ENCODE results near the gene SMARCA5.
"Not testable (repeated sequence)": the region's sequence is repeated elsewhere in the genome, so short reads cannot be mapped to it uniquely, and the experiment has no call there.

SMARCA5 gene

GRCh38 chr4:143514169-143514495, 630 bp downstream of the SMARCA5 start:
- no peak for DNase-seq (ENCODE audit: extremely low read depth, low read depth)
- TF ChIP-seq CTCF (IDR thresholded peaks at IDR 0.05; ENCODE audit: low read depth, low read length), result no peak

- no peak for TF ChIP-seq CTCF (IDR thresholded peaks at IDR 0.05; ENCODE audit: low read depth, low read length)
- DNase-seq (ENCODE audit: extremely low read depth, low read depth), result no peak
Observed at GRCh38 chr4:143514497-143514896, 995 bp downstream of the SMARCA5 start.

GRCh38 chr4:143514901-143515300, 1.4 kb downstream of the SMARCA5 start:
- no peak for TF ChIP-seq CTCF (IDR thresholded peaks at IDR 0.05; ENCODE audit: low read depth, low read length)
- no peak for DNase-seq (ENCODE audit: extremely low read depth, low read depth)

- no peak for DNase-seq (ENCODE audit: extremely low read depth, low read depth)
- TF ChIP-seq CTCF (IDR thresholded peaks at IDR 0.05; ENCODE audit: low read depth, low read length), result no peak
Observed at GRCh38 chr4:143515905-143516304, 2.4 kb downstream of the SMARCA5 start.

- TF ChIP-seq CTCF (IDR thresholded peaks at IDR 0.05; ENCODE audit: low read depth, low read length), result no peak
- no peak for DNase-seq (ENCODE audit: extremely low read depth, low read depth)
Observed at GRCh38 chr4:143517764-143518163, 4.3 kb downstream of the SMARCA5 start.

- TF ChIP-seq CTCF (IDR thresholded peaks at IDR 0.05; ENCODE audit: low read depth, low read length), result no peak
- DNase-seq (ENCODE audit: extremely low read depth, low read depth), result no peak
Observed at GRCh38 chr4:143524211-143524610, 10.7 kb downstream of the SMARCA5 start.

GRCh38 chr4:143528046-143528445, 14.5 kb downstream of the SMARCA5 start:
- not testable (repeated sequence) for DNase-seq (ENCODE audit: extremely low read depth, low read depth)

GRCh38 chr4:143531380-143531779, 17.9 kb downstream of the SMARCA5 start:
- no peak for DNase-seq (ENCODE audit: extremely low read depth, low read depth)
- TF ChIP-seq CTCF (IDR thresholded peaks at IDR 0.05; ENCODE audit: low read depth, low read length), result peak; percentile 34

All from AG09319 (cell line).